PC-9 (cell line): ENCODE measurements around the gene EPHB2.

Experiments
- EZH2 ChIP-seq: fragments of 200-600 bp; sonication (generic); IDR thresholded peaks from 2 replicates; pipeline ENCODE4 v1.8.0; 2017; ENCODE audit warnings: antibody characterized with exemption, low read depth
- TF ChIP-seq, protein P1 (sequence below): fragments of 200-600 bp; sonication (generic); conservative IDR thresholded peaks from 2 replicates; pipeline ENCODE4 v1.6.1; 2017; ENCODE audit warnings: mixed run types, antibody characterized with exemption, mild to moderate bottlenecking, moderate library complexity

DNA sequence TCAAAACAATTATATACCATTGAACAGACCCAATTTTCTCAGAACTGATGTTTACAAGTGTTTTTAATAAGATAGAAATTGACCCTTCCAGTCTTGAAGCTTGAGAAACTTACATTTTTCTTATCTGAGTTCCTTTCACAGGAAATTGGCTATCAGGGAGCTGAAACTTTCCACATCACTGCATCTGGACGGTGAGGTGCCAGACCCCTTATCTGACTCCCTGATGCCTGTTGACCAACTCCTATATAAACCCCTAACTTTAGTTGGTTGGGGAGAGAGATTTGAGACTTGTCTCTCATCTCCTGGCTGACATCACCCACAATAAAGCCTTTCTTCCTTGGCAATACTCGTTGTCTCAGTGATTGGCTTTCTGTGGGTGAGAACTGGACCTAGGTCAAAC lies 230.6 kb downstream of the EPHB2 start:
- TF ChIP-seq, protein P1, sequence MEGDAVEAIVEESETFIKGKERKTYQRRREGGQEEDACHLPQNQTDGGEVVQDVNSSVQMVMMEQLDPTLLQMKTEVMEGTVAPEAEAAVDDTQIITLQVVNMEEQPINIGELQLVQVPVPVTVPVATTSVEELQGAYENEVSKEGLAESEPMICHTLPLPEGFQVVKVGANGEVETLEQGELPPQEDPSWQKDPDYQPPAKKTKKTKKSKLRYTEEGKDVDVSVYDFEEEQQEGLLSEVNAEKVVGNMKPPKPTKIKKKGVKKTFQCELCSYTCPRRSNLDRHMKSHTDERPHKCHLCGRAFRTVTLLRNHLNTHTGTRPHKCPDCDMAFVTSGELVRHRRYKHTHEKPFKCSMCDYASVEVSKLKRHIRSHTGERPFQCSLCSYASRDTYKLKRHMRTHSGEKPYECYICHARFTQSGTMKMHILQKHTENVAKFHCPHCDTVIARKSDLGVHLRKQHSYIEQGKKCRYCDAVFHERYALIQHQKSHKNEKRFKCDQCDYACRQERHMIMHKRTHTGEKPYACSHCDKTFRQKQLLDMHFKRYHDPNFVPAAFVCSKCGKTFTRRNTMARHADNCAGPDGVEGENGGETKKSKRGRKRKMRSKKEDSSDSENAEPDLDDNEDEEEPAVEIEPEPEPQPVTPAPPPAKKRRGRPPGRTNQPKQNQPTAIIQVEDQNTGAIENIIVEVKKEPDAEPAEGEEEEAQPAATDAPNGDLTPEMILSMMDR: no peak
- TF ChIP-seq EZH2: no peak
